ES-I3 (cell line): Measurements from ENCODE around the gene TMA7.
"Not testable (repeated sequence)": the region's sequence is repeated elsewhere in the genome, so short reads cannot be mapped to it uniquely, and the experiment has no call there.

Source experiments
- H3K36me3 ChIP-seq: 2 replicates; pipeline ENCODE4 v1.6.1; 2013; ENCODE audit warnings: mild to moderate bottlenecking, low read length, control low read depth, moderate library complexity; ENCODE audit not compliant: insufficient read depth
- H3K4me1 ChIP-seq: 2 replicates; pipeline ENCODE4 v1.6.1; 2013; ENCODE audit warnings: mild to moderate bottlenecking, control low read depth, low read length; ENCODE audit not compliant: insufficient read depth
- H3K9ac ChIP-seq: 2 replicates; pipeline ENCODE4 v1.6.1; 2013; ENCODE audit warnings: low read depth, mild to moderate bottlenecking, low read length, moderate library complexity
- H3K9me3 ChIP-seq: 2 replicates; pipeline ENCODE4 v1.6.1; 2013; ENCODE audit warnings: mild to moderate bottlenecking, low read length, moderate library complexity; ENCODE audit not compliant: control insufficient read depth, insufficient read depth

Gene TMA7

GRCh38 chr3:48439820-48440589, at the start of gene TMA7, which contains the start of gene CCDC51:
Gene TMA7 (plus strand): TSS chr3:48440257. CDS start chr3:48440297, 40 bp downstream.
Gene CCDC51 (minus strand): TSS chr3:48440119. CDS start chr3:48435128, 4,991 bp downstream.
- Histone ChIP-seq H3K9ac (peak within 1 kb of the TSS; percentile 86), H3K36me3 (peaks cover 10% of the 10 kb centered on the region), H3K4me1 (peaks cover 7% of the 10 kb centered on the region; the same call in 1 of the 2 replicates), H3K9me3 (no peaks in the 10 kb centered on the region)

GRCh38 chr3:48394391-48394790, 45.7 kb upstream of the TMA7 start:
- H3K4me1 ChIP-seq, result no peaks in the 10 kb centered on the region

DNA sequence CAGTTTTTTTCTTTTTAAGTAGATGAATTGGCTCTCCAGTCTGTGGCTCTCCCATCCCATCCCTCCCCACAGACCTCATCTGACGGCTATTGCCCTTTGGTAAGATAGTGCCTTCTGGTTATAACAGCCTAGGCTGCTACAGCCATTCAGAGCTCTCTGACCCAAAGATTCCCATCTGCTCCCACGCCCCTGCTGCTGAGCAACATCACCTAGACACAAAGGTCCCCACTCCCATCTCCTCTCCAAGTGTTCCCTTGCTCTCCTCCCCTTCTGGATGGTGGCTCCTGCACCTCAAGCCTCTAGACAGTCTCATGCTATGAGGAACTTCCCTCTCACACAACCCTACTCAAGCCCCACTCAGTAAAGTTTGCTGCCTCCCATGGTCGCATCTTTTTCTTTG, 44.3 kb upstream of the TMA7 start:
- Histone ChIP-seq H3K36me3 (no peaks in the 10 kb centered on the region), H3K9me3 (no peaks in the 10 kb centered on the region), H3K4me1 (no peaks in the 10 kb centered on the region), H3K9ac (no peak overlapping the region)

More at GRCh38 chr3:48394391-48394790, 45.7 kb upstream of the TMA7 start:
- H3K36me3 ChIP-seq, result no peaks in the 10 kb centered on the region
- no peak overlapping the region for H3K9ac ChIP-seq
- no peaks in the 10 kb centered on the region for H3K9me3 ChIP-seq

- no peak overlapping the region for H3K9ac ChIP-seq
- no peaks in the 10 kb centered on the region for H3K9me3 ChIP-seq
- no peaks in the 10 kb centered on the region for H3K4me1 ChIP-seq
- H3K36me3 ChIP-seq, result no peaks in the 10 kb centered on the region; the same call in 1 of the 2 replicates
These were observed 42.0 kb upstream of the TMA7 start for GRCh38 chr3:48397767-48398681.

- Histone ChIP-seq H3K4me1 (no peaks in the 10 kb centered on the region), H3K36me3 (peaks cover 3% of the 10 kb centered on the region; the same call in 1 of the 2 replicates), H3K9ac (no peak overlapping the region), H3K9me3 (no peaks in the 10 kb centered on the region)
These were observed 41.2 kb upstream of the TMA7 start for GRCh38 chr3:48398701-48399386.

GRCh38 chr3:48399387-48400172, 40.5 kb upstream of the TMA7 start:
- no peak overlapping the region for H3K9ac ChIP-seq
- H3K36me3 ChIP-seq, result peaks cover 3% of the 10 kb centered on the region; the same call in 1 of the 2 replicates
- no peaks in the 10 kb centered on the region for H3K9me3 ChIP-seq
- H3K4me1 ChIP-seq, result no peaks in the 10 kb centered on the region

- H3K36me3 ChIP-seq, result peaks cover 3% of the 10 kb centered on the region; the same call in 1 of the 2 replicates
- H3K4me1 ChIP-seq, result no peaks in the 10 kb centered on the region
- no peaks in the 10 kb centered on the region for H3K9me3 ChIP-seq
- H3K9ac ChIP-seq, result no peak overlapping the region
These were observed 39.1 kb upstream of the TMA7 start for GRCh38 chr3:48400824-48401433.

DNA sequence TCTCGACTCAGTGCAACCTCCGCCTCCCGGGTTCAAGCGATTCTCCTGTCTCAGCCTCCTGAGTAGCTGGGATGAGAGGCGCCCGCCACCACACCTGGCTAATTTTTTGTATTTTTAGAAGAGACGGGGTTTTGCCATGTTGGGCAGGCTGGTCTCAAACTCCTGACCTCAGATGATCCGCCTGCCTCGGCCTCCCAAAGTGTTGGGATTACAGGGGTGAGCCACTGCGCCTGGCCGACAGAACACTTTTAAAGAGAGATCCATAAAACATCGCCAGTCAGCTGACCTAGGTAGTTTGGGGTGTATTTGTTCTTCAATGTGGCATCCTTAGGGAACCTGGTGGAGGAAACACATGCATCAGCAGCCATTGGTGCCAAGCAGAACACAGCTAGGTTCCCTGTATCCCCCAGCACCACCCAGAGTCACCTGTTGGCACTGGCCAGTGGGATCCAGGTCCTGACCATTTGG, 38.6 kb upstream of the TMA7 start:
- not testable (repeated sequence) for H3K9me3 ChIP-seq, H3K36me3 ChIP-seq, H3K9ac ChIP-seq, H3K4me1 ChIP-seq

- H3K36me3 ChIP-seq, result peaks cover 3% of the 10 kb centered on the region; the same call in 1 of the 2 replicates
- no peak overlapping the region for H3K9ac ChIP-seq
- no peaks in the 10 kb centered on the region for H3K4me1 ChIP-seq
- H3K9me3 ChIP-seq, result no peaks in the 10 kb centered on the region
These were observed 37.8 kb upstream of the TMA7 start for GRCh38 chr3:48402281-48402732.

DNA sequence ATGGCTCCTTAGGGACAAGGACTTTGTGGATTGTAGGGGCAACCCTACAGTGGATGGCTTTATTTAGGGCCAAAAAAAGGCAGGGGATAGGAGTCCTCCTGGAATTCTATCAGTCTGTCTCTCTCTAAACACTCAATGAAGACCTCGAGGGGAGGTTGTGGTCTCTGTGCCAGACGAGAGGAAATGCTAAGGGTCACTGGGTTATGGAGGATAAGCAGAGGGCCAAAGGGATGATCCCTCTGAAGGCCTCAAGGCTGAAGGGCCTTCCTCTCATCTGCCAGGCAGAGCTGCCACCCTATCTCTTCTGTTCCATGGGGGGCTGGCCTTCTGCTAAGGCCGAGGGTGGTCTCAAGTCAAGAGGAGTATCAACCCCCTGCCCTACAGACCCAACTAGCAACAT, 37.1 kb upstream of the TMA7 start:
- Histone ChIP-seq H3K4me1 (no peaks in the 10 kb centered on the region), H3K36me3 (peaks cover 3% of the 10 kb centered on the region), H3K9me3 (no peaks in the 10 kb centered on the region), H3K9ac (no peak overlapping the region)

GRCh38 chr3:48403533-48404439, 36.3 kb upstream of the TMA7 start:
- no peaks in the 10 kb centered on the region for H3K4me1 ChIP-seq
- no peak overlapping the region for H3K9ac ChIP-seq
- no peaks in the 10 kb centered on the region for H3K9me3 ChIP-seq
- H3K36me3 ChIP-seq, result peaks cover 11% of the 10 kb centered on the region
